ENCODE results near the gene LIN28A. TPM values are rescaled to one million over a fixed set of nuclear protein-coding genes. Genes with fewer than 3 reads are reported as not detected.

The LIN28A gene
- total RNA-seq, 1 donor from 2014 or later = not detected

- DNase-seq (ENCODE audit: extremely low spot score in 2 of 2) = no peak
- Histone ChIP-seq H3K27ac (no peak overlapping the region), H3K4me1 (no peaks in the 10 kb centered on the region), H3K27me3 (no peaks in the 10 kb centered on the region), H3K36me3 (peaks cover 0 to 55% of the 10 kb centered on the region in 2 donors), H3K4me3 (no peak overlapping the region), H3K9me3 (no peaks in the 10 kb centered on the region)
- no peak for TF ChIP-seq POLR2AphosphoS5 (IDR thresholded peaks at IDR 0.05; ENCODE audit: insufficient read depth in 1 of 2, low read depth in 1 of 2)
- TF ChIP-seq POLR2A (IDR thresholded peaks at IDR 0.05) = no peak
- TF ChIP-seq CTCF (IDR thresholded peaks at IDR 0.05) = no peak
- intact Hi-C loops (cut with DNase I) = no loop called here
Measured at GRCh38 chr1:26452459-26453183, 42.0 kb downstream of the LIN28A start.

DNA sequence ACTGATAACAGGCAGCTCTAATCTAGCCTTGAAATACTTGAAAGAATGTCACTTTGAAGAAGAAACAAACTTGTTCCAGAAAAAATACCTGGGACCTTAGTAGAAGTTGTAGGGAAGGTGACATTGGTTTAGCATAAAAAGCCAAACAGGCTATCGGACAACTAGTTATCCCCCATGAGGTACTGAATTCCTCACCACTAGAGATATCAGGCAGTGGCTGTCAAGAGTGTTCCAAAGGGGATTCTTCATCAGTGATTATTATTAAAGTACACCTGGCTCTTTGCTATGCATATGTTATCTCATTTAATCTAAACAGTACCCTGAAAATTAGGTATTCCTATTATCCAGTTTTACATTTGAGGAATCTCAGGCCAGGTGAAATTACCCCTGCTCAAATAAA, 48.5 kb downstream of the LIN28A start:
- intact Hi-C loops (cut with DNase I) = no loop called here
- Histone ChIP-seq H3K4me1 (no peaks in the 10 kb centered on the region), H3K36me3 (peaks cover 0 to 58% of the 10 kb centered on the region in 2 donors), H3K27me3 (no peaks in the 10 kb centered on the region), H3K27ac (no peak overlapping the region), H3K4me3 (no peak overlapping the region), H3K9me3 (no peaks in the 10 kb centered on the region)
- no peak for DNase-seq (ENCODE audit: extremely low spot score in 2 of 2)
- TF ChIP-seq POLR2A (IDR thresholded peaks at IDR 0.05) (no peak), CTCF (IDR thresholded peaks at IDR 0.05) (no peak), POLR2AphosphoS5 (IDR thresholded peaks at IDR 0.05; ENCODE audit: insufficient read depth in 1 of 2, low read depth in 1 of 2) (no peak)

GRCh38 chr1:26459573-26460031, 49.0 kb downstream of the LIN28A start:
- H3K27ac ChIP-seq = no peak overlapping the region
- TF ChIP-seq CTCF (IDR thresholded peaks at IDR 0.05) = no peak
- TF ChIP-seq POLR2AphosphoS5 (IDR thresholded peaks at IDR 0.05; ENCODE audit: insufficient read depth in 1 of 2, low read depth in 1 of 2) = no peak
- no peak for TF ChIP-seq POLR2A (IDR thresholded peaks at IDR 0.05)
- H3K36me3 ChIP-seq = peaks cover 0 to 62% of the 10 kb centered on the region in 2 donors
- H3K9me3 ChIP-seq = no peaks in the 10 kb centered on the region
- intact Hi-C loops (cut with DNase I) = no loop called here
- no peaks in the 10 kb centered on the region for H3K4me1 ChIP-seq
- H3K4me3 ChIP-seq = no peak overlapping the region
- no peaks in the 10 kb centered on the region for H3K27me3 ChIP-seq
- DNase-seq (ENCODE audit: extremely low spot score in 2 of 2) = no peak

DNA sequence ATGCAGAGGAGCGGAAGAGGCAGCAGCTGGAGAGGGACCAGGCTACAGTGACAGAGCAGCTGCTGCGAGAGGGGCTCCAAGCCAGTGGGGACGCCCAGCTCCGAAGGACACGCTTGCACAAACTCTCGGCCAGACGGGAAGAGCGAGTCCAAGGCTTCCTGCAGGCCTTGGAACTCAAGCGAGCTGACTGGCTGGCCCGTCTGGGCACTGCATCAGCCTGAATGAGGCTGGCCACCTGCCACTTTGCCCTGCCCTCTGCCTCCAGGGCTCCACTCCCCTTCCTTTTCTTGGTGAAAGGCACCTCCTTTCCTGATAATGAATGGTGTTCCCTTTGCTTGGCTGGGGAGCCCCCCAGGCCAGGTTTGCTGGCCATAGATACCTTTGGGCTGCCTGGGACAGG, 58.3 kb downstream of the LIN28A start:
- intact Hi-C loops (cut with DNase I) = no loop called here
- Histone ChIP-seq H3K9me3 (no peaks in the 10 kb centered on the region), H3K36me3 (peaks cover 0 to 23% of the 10 kb centered on the region in 2 donors), H3K27ac (no peak overlapping the region), H3K4me3 (no peak overlapping the region), H3K4me1 (peaks cover 45% of the 10 kb centered on the region), H3K27me3 (no peaks in the 10 kb centered on the region)
- TF ChIP-seq POLR2AphosphoS5 (IDR thresholded peaks at IDR 0.05; ENCODE audit: insufficient read depth in 1 of 2, low read depth in 1 of 2) (peak in 1 of 2 donors; percentile 32), POLR2A (IDR thresholded peaks at IDR 0.05) (no peak)
- DNase-seq (ENCODE audit: extremely low spot score in 2 of 2) = no peak

GRCh38 chr1:26469558-26469957, 58.9 kb downstream of the LIN28A start:
- intact Hi-C loops (cut with DNase I) = no loop called here
- no peak for DNase-seq (ENCODE audit: extremely low spot score in 2 of 2)
- TF ChIP-seq POLR2A (IDR thresholded peaks at IDR 0.05) = no peak
- TF ChIP-seq CTCF (IDR thresholded peaks at IDR 0.05) = no peak
- no peak for TF ChIP-seq POLR2AphosphoS5 (IDR thresholded peaks at IDR 0.05; ENCODE audit: insufficient read depth in 1 of 2, low read depth in 1 of 2)
- no peaks in the 10 kb centered on the region for H3K27me3 ChIP-seq
- H3K9me3 ChIP-seq = no peaks in the 10 kb centered on the region
- H3K4me1 ChIP-seq = peaks cover 51% of the 10 kb centered on the region
- H3K4me3 ChIP-seq = no peak overlapping the region
- peaks cover 0 to 26% of the 10 kb centered on the region in 2 donors for H3K36me3 ChIP-seq
- H3K27ac ChIP-seq = no peak overlapping the region

Measured in vagina (tissue), 2 donors.